Colonic mucosa (tissue), 4 donors: Measurements from ENCODE around the gene SPINDOC. TPM values are rescaled to one million over a fixed set of nuclear protein-coding genes. Genes with fewer than 3 reads are reported as not detected.

ENCODE experiments used
- DNase-seq: peaks from one replicate; pipeline ENCODE4 v3.0.0-alpha.2; 2020
- H3K27ac ChIP-seq: fragments of 200-600 bp; one replicate; pipeline ENCODE4 v1.8.0; 2021
- H3K27me3 ChIP-seq: fragments of 200-600 bp; one replicate; pipeline ENCODE4 v1.8.0; 2021
- H3K36me3 ChIP-seq: fragments of 200-600 bp; one replicate; pipeline ENCODE4 v1.8.0; 2021
- H3K4me1 ChIP-seq: fragments of 200-600 bp; one replicate; pipeline ENCODE4 v1.8.0; 2021; ENCODE audit warnings: mild to moderate bottlenecking
- H3K4me3 ChIP-seq: fragments of 200-600 bp; one replicate; pipeline ENCODE4 v1.8.0; 2021
- H3K9ac ChIP-seq, 2 donors: one replicate each; pipeline ENCODE4 v1.7.0; 2013; ENCODE audit warnings: control low read depth in 2 of 2, low read depth in 2 of 2, low read length in 2 of 2
- H3K9me3 ChIP-seq: fragments of 200-600 bp; one replicate; pipeline ENCODE4 v1.8.0; 2021
- intact Hi-C: fragments of 100-400 bp; cut with DNase I; formaldehyde crosslinking; loops from one replicate; pipeline ENCODE4 v1.14.1; 2022
- total RNA-seq, 2 donors: library from RNA; stranded (reverse); fragmentation: NEBNext Ultra II Directional in 1 of 2; extraction: Animal tissue kit (Norgen Biotek cat#: 25700) in 1 of 2; gene quantifications; one replicate each; pipeline ENCODE4 v1.2.1, GENCODE V29; 2021
- TF ChIP-seq, protein P1 (sequence below): fragments of 200-600 bp; IDR thresholded peaks from one replicate; pipeline ENCODE4 v1.8.0; 2022; ENCODE audit warnings: antibody characterized with exemption, mild to moderate bottlenecking
- donor health status: healthy.
- donor health status: DM: no; HTN: no; CAD: no.
- donor health status: DM: no; HTN: no; CAD: no.

SPINDOC gene
- total RNA-seq, 2 donors from 2014 or later, result 9.3 to 11.8 TPM

DNA sequence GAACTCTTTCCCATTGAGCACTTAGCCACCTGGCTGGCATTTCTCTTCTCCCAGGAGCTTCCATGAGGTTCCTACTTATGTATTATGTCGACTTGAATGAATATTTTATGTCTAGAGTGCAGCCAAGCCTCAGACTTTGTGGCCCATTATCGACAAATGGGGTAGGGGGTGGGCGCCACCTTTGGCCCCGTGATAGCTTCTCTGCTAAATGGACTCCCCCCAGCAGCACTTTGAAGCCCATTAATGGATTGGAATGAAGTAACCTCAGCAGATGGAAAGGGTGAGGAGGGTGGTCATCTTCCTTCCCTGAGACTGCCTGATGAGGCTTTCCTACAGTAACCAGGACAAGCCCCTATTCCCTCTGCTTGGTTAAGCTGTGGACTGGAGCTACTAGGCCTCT, 31.6 kb downstream of the SPINDOC start:
- Histone ChIP-seq H3K9ac (peak overlapping the region in 1 of 2 donors; percentile 12), H3K9me3 (no peaks in the 10 kb centered on the region), H3K4me1 (peaks cover 31% of the 10 kb centered on the region), H3K27ac (no peak overlapping the region), H3K4me3 (no peak overlapping the region), H3K27me3 (no peaks in the 10 kb centered on the region), H3K36me3 (no peaks in the 10 kb centered on the region)
- TF ChIP-seq, protein P1, sequence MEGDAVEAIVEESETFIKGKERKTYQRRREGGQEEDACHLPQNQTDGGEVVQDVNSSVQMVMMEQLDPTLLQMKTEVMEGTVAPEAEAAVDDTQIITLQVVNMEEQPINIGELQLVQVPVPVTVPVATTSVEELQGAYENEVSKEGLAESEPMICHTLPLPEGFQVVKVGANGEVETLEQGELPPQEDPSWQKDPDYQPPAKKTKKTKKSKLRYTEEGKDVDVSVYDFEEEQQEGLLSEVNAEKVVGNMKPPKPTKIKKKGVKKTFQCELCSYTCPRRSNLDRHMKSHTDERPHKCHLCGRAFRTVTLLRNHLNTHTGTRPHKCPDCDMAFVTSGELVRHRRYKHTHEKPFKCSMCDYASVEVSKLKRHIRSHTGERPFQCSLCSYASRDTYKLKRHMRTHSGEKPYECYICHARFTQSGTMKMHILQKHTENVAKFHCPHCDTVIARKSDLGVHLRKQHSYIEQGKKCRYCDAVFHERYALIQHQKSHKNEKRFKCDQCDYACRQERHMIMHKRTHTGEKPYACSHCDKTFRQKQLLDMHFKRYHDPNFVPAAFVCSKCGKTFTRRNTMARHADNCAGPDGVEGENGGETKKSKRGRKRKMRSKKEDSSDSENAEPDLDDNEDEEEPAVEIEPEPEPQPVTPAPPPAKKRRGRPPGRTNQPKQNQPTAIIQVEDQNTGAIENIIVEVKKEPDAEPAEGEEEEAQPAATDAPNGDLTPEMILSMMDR, result no peak
- intact Hi-C loops, result no loop called here
- DNase-seq, result no peak

DNA sequence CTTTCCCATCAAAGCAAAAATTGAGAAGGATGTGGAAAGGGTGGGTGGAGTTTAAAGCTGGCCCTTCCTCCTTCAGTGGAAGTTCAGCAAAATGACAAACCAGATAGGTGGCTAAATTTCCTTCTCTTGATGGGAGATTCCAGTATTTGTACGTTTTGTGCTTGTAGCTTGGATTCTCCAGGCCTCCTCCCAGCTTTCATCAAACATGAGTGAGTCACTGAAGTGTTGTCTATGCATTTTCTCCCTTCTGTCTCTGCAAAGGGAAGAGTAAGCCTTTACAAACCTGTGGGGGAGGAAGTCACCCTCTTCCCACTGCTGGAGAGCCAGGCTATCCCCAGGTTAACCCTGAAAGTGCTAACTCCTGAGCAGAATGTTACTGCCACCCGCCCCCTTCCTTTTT, 32.0 kb downstream of the SPINDOC start:
- DNase-seq, result no peak
- Histone ChIP-seq H3K36me3 (no peaks in the 10 kb centered on the region), H3K9ac (peak overlapping the region in 1 of 2 donors; percentile 12), H3K27ac (no peak overlapping the region), H3K27me3 (no peaks in the 10 kb centered on the region), H3K4me1 (peaks cover 31% of the 10 kb centered on the region), H3K4me3 (no peak overlapping the region), H3K9me3 (no peaks in the 10 kb centered on the region)
- TF ChIP-seq, protein P1, result no peak
- intact Hi-C loops, result no loop called here

DNA sequence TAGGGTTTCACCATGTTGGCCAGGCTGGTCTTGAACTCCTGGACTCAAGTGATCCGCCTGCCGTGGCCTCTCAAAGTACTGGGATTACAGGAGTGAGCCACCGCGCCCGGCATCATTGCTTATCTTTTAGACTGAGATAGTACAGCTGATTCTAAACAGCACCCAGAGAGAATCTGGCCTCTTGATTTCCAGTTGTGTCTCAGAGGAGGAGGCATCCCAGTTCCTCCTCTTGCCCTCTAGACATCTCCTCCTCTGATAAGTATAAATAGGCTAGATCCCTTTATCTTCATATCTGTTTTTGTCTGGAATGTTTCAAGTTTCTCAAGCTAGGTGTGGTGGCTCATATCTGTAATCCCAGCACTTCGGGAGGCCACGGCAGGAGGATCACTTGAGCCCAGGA, 32.7 kb downstream of the SPINDOC start:
- intact Hi-C loops, result no loop called here
- peaks cover 30% of the 10 kb centered on the region for H3K4me1 ChIP-seq
- TF ChIP-seq, protein P1, result no peak
- no peak for DNase-seq
- no peak overlapping the region for H3K4me3 ChIP-seq
- no peak overlapping the region for H3K9ac ChIP-seq
- H3K27ac ChIP-seq, result no peak overlapping the region
- no peaks in the 10 kb centered on the region for H3K27me3 ChIP-seq
- no peaks in the 10 kb centered on the region for H3K36me3 ChIP-seq
- H3K9me3 ChIP-seq, result no peaks in the 10 kb centered on the region

DNA sequence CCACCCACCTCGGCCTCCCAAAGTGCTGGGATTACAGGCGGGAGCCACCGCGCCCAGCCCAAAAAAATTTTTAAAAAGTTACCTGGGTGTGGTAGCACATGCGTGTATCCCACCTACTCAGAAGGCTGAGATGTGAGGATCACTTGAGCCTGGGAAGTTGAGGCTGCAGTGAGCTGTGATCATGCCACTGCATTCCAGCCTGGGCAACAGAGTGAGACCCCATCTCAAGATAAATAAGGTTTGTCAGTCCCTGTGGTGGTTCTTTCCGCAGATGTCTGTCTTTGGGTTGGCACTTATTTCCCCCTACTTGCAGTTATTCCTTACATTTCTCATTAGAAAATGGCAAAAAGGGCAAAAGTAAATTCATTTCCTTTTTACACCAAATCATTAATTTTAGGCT, 33.6 kb downstream of the SPINDOC start:
- no peak overlapping the region for H3K27ac ChIP-seq
- H3K4me1 ChIP-seq, result peaks cover 24% of the 10 kb centered on the region
- intact Hi-C loops, result no loop called here
- H3K27me3 ChIP-seq, result no peaks in the 10 kb centered on the region
- TF ChIP-seq, protein P1, result no peak
- no peaks in the 10 kb centered on the region for H3K36me3 ChIP-seq
- H3K9me3 ChIP-seq, result no peaks in the 10 kb centered on the region
- no peak overlapping the region for H3K4me3 ChIP-seq
- no peak for DNase-seq
- peak overlapping the region in 1 of 2 donors; percentile 72 for H3K9ac ChIP-seq

DNA sequence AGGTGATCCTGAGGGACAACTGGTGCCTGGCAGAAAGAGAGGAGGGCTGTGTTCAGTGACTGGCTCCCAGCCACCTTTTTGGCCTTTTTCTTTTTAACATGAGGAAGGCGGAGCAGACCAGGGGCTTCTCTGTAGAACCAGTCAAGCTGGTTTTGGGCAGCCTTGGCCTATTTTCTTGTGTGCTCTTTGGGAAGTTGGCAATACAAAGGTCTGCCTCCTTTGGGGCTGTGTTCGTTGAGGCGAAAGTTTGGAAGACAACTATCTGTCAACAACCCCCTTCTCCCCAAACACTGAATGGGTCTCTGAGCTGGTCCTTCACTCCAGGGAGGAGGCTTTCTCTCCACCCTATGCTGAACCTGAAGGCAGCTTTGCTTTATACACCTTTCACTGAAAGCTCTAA, 34.1 kb downstream of the SPINDOC start:
- Histone ChIP-seq H3K27me3 (no peaks in the 10 kb centered on the region), H3K4me1 (peaks cover 22% of the 10 kb centered on the region), H3K9me3 (no peaks in the 10 kb centered on the region), H3K36me3 (no peaks in the 10 kb centered on the region), H3K27ac (peak overlapping the region; percentile 31), H3K4me3 (no peak overlapping the region), H3K9ac (peak overlapping the region in 1 of 2 donors; percentile 72)
- DNase-seq, result peak; percentile 71
- TF ChIP-seq, protein P1, result no peak
- intact Hi-C loops, result no loop called here
